Loucy (cell line): ENCODE data around the gene PHACTR2.

ENCODE experiments used
- CTCF ChIP-seq: fragments of 200-600 bp; sonication (generic); conservative IDR thresholded peaks from 2 replicates; pipeline ENCODE4 v1.5.1; 2014; ENCODE audit warnings: mild to moderate bottlenecking, antibody characterized with exemption, low read length
- EZH2phosphoT487 ChIP-seq: fragments of 200-600 bp; IDR thresholded peaks from 2 replicates; pipeline ENCODE4 v1.6.1; 2018; ENCODE audit warnings: antibody characterized with exemption, mild to moderate bottlenecking, moderate library complexity, borderline replicate concordance

GRCh38 chr6:143655541-143655940 lies 22.2 kb upstream of the PHACTR2 start:
- no peak for TF ChIP-seq CTCF
- no peak for TF ChIP-seq EZH2phosphoT487
